ENCODE data around the gene KLF4.

The KLF4 gene

DNA sequence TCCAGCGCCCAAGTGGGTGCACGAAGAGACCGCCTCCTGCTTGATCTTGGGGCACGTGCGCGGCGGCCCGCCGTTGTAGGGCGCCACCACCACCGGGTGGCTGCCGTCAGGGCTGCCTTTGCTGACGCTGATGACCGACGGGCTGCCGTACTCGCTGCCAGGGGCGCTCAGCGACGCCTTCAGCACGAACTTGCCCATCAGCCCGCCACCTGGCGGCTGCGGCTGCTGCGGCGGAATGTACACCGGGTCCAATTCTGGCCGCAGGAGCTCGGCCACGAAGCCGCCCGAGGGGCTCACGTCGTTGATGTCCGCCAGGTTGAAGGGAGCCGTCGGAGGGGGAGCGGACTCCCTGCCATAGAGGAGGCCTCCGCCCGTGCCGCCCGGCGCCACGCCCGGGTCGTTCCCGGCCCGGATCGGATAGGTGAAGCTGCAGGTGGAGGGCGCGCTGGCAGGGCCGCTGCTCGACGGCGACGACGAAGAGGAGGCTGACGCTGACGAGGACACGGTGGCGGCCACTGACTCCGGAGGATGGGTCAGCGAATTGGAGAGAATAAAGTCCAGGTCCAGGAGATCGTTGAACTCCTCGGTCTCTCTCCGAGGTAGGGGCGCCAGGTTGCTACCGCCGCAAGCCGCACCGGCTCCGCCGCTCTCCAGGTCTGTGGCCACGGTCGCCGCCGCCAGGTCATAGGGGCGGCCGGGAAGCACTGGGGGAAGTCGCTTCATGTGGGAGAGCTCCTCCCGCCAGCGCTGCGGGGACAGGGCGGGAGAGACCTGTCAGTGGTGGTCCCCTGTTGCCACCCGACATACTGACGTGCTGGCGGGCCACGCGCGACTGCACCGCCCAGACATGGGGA, 1.8 kb downstream of the KLF4 start:
- no peak for DNase-seq (ENCODE audit: low spot score)

DNA sequence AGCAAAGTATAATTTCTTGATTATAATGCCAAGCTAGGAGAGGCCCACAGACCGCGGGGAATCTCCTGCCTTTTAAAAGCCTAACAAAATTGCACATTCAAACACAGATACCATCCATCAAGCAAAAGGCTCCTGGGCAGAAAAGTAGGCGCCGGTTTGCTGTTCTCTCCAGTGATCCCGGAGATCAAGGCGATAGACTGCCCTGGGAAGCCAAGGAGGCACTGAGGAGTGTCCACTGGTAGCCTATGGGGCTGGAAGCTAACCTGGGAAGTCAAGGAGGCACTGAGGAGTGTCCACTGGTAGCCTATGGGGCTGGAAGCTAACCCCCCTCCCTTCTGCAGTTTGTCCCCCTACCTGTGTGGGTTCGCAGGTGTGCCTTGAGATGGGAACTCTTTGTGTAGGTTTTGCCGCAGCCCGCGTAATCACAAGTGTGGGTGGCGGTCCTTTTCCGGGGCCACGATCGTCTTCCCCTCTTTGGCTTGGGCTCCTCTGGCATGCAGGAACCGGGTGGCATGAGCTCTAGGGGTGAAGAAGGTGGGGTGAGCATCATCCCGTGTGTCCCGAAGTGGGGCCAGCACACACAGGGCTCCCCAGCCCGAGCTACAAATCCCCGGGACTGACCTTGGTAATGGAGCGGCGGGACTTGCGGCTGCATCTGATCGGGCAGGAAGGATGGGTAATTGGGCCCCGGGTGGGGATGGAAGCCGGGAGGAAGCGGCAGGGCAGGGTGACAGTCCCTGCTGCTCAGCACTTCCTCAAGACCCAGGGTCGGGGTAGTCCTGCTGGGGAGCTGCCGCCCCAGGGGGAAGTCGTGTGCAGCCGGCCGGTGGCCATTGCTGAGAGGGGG, 2.7 kb downstream of the KLF4 start:
- DNase-seq (ENCODE audit: low spot score): no peak

DNA sequence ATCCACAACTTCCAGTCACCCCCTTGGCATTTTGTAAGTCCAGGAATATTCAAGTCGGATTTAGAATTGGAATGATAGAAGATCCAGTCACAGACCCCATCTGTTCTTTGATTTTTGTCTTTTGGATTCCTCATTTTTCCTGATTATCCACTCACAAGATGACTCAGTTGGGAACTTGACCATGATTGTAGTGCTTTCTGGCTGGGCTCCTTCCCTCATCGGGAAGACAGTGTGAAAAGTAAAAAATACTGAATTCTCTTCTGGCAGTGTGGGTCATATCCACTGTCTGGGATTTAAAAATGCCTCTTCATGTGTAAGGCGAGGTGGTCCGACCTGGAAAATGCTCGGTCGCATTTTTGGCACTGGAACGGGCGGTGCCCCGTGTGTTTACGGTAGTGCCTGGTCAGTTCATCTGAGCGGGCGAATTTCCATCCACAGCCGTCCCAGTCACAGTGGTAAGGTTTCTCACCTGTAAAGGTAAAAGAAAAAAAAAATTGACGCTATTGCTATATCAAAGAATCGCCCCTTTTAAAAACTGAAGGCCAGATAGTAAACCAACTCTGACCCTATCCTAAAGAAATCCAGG, 4.0 kb downstream of the KLF4 start:
- no peak for DNase-seq (ENCODE audit: low spot score)

DNA sequence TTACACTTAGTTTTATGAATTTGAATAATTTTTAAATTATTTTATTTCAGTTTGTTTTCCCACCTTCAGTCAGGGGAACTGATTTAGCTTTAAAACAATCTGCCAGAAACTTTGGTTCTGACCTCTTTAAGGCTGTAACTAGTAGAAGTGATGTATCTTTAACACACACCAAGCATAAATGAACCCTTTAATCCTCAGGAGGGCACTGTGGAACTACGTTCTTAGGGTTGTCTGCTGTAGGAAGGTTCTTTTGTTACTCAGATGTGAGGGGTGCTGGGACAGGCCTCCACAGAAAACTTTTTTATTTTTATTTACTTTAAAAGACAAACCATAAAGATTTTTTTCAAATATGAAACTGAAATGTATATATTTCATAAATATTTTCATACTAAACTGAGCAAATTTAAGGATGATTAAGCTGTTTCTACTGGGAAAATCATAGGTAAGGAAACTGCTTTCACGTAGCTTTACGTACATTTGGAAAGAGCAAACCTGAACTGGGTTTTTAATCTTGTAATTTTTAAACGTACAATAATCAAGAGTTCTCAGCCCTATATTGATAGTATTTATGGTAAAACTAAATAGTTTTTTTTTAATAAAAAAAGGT, 5.3 kb downstream of the KLF4 start:
- DNase-seq (ENCODE audit: low spot score): peak; percentile 52

DNA sequence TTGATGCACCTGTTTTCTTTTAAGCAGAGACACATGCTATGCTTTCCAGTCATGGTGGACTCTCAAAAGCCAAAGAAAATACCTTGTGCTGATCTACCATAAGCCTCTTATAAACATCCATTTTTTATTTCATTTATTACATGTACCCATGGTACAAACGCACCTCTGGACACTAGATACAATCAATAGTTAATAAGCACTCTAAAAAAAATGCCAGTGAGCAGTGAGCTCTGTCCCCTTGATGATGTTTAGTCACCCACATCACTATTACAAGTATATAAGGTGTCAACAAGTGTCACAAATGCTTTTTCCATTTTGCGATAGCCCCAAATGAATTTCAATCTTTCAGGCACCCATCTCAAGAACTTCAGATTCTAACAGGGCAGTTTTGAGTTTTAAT, 5.9 kb downstream of the KLF4 start:
- DNase-seq (ENCODE audit: low spot score): no peak

DNA sequence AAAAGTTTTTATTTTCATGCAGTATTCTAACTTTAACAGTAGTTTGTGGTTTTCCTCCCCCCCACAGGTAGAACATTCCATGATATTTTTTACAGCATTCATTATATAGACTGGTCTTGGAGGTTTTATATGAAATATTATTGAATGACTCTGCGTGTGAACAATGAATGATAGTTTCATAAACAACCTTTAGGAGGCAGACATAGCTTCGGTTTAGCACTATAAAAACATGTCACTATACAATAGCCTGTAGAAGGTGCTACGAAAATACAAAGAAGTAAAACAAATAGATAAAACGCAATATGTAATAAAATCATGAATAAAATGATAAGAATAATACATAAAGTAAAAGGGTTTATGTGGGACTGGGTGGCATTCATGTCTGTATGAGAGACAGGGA, 8.5 kb downstream of the KLF4 start:
- DNase-seq (ENCODE audit: low spot score): no peak

DNA sequence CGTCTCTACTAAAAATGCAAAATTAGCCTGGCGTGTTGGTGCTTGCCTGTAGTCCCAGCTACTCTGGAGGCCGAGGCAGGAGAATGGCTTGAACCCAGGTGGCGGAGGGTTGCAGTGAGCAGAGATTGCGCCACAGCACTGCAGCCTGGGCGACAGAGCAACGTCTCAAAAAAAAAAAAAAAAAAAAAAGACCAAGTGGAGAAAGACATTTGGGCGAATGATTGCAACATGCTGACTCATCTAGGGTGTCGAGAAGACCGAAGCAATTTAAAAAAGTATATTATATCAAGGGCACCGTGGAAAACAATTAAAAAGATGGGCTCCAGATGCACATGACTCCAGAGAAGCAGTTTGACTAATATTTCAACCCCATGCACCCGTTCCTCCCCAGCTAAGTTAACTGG, 9.2 kb downstream of the KLF4 start:
- no peak for DNase-seq (ENCODE audit: low spot score)

DNA sequence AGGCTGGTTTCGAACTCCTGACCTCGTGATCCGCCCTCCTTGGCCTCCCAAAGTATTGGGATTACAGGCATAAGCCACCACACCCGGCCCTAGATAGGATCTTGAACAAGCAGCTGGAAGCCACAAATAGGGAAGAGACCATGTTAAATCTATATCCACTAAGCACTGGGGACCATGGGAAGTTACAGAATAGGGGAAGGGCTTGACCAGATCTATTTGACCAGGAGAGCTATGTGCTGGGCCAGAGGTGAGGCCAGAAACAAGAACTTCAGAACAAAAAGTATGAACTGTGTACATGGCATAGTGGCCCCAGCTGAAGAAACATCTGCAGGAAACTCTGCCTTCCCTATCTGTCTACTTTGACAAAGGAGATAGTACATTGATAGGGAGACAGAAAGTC, 10.8 kb downstream of the KLF4 start:
- DNase-seq (ENCODE audit: low spot score): no peak

DNA sequence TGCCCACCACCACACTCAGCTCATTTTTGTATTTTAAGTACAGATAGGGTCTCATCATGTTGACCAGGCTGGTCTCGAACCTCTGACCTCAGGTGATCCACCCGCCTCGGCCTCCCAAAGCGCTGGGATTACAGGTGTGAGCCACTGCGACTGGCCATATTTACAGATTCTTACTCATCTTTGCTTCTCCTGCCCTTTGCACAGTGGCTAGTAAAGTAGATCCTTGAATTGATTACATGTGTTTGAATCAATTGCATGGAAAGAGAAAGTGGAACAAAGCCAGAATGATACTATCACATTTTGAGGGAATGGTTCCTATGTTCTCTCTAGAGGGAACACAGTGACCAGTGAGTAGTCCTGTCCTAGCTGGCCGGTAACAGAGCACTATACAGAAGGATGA, 15.4 kb downstream of the KLF4 start:
- no peak for DNase-seq (ENCODE audit: low spot score)

DNA sequence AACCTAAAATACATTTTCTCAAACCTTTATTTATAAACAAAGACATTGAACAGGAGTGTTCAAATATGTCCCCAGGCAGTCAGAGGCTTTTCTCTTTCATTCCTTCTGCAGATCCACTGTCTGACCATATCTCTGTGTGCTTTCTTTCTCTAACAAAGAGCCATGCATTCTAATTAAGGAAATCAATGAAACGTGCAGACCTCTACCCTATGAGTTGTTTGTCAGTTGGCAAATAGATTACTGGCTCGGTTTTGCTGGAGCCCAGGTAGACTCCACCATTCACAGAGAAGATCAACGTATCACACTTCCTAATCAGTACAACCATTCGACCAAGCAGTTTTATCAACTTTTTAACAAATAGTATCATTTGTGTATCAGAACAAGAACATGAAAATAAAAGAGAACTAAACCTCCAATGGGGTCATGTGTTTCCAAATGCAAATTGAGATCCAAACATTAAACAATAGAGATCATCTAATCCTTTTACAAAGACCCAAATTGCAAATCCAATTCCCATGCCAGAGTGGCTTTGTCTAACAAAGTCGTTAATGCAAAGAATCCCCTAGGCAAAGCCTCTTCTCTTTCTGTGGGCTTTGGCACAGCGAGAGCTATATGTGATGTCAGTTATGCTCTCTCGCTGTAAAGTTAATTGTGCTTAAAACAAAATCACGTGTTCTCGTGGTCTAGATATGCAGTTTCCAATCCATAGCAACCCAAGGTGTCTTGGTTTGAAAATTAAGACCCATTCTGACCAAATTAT, 16.8 kb downstream of the KLF4 start:
- DNase-seq (ENCODE audit: low spot score): no peak

DNA sequence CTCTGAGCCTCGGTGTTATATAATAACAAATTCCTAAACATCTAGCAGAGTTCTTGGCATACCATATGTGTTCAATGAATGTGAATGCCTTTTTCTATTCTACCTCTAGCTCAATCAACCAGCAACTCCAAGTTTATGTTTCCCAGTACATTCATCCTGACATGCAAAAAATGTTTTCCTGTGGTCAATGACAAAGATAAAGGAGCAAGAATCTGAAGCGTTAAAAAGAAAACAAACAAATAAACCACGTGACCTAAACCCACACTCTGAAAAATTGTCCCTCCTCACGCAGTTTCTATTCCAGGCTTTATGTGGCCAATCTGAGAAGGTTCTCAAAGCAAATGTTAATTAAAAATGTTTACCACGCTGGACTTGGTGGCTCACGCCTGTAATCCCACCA, 18.0 kb downstream of the KLF4 start:
- DNase-seq (ENCODE audit: low spot score): no peak

DNA sequence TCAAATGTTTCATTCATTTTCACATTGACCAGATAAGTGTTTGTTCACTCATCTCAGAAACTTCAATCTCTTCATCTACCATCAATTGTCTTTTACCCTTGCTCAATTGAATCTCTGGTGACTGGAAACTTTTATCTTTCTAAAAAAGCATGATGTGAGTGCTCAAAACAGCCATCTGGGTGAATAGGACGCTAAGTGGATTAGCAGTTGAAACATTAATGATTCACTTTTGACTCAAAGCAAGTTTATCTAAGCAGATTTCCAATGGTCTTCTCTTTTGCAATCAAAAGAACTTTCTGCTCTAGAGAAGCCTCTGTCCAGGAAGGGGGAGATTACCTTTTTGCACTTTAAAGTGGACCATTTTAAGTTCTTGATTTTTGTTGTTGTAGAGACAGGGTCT, 22.2 kb downstream of the KLF4 start:
- DNase-seq (ENCODE audit: low spot score): no peak

DNA sequence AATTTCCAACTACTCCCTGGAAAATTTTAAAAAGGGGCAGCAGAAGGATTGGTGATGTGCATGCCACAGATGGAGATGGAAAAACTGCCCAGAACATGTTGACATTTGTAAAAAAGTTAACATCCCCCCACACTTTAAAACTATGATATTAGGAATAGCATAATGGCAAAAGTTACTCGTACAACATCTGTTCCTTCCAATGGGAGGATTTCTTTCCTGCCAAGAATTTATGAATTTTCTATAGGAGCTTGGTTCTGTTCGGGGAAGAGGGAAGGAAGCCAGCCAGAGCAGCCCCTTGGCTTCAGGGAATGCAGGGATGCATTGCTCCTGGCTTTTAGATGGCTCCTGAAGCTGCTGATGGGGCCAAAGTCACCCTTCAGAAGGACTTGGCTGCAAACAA, 22.7 kb downstream of the KLF4 start:
- DNase-seq (ENCODE audit: low spot score): no peak

DNA sequence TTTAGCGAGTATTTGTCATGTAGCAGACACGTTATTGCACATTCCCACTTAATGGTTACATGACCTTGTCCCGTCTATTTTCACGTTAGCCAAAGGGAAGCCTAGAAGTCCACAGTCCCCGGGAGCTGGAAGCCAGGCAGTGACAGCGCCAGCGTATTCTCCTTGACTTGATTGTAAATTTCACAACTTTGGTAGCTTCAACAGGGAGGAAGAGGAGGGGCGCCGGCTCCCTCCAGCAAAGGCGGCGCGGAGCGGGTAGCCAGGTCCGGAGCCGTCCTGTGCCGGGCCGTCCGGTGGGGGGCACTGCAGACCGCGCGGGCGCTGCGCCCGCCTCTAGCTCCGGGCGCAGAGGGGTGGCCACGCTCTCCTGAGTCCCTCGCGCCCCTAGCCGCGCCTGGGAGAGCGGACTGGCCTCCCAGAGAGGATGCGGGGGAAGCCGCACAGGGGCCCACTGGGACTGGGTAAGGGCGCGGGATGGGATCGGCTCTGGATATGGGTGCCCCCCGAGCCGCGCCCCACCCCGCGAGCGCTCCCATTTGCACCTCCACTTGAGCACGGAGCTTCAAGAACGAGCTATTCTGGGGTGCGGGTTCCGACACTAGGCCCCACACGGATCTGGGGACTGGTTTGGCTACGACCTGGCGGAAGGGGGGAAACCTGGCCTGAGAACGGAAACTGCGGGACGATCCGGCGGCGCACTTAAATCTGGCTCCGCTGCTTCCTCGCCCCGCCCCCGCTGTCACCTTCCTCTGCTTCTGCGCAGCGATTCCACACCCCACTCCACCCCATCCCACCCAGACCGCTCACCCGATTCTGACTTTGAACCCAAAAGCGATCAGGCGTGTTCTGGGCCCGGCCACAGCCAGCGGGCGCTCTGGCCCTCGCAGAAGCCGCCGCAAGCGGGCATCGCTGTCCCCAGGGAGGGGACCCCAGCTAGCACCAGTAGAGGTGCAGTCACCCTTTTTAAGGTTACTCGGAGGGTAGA, 23.8 kb downstream of the KLF4 start:
- no peak for DNase-seq (ENCODE audit: low spot score)

DNA sequence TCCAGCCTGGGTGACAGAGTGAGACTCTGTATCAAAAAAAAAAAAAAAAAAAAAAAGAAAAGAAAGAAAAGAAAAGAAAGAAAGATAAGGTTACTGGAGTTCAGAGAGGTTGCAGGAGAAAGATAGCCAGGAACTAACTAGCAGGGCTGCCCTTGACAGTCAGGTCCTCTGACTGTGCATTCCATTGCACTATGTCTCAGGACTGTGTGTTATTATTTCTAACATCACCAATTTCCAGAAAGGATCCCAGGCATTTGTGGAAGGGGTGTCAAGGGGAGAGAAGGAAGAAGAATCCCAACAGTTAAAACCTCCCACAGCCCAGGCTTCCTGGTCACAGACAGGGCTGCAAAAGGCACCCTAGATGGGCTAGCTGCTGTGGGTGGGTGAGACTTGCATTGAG, 25.1 kb downstream of the KLF4 start:
- no peak for DNase-seq (ENCODE audit: low spot score)

DNA sequence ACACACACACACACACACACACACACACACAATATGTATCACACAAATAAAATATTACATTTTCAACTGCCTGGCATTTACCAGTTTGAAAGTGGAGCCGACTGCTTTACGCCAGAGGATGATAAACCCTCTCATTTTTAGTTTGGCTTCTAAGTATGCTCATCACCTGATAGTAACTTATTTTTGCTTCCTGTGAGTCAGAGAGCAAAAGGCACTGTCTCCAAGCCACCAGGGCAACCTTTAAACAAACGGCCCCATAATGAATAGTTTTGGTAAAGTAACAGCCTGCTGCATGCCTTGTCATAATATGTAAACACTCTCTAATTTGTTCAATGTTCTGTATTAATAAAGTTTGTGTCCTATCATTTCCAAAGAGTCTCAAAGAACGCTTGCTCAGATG, 26.9 kb downstream of the KLF4 start:
- DNase-seq (ENCODE audit: low spot score): peak; percentile 87

DNA sequence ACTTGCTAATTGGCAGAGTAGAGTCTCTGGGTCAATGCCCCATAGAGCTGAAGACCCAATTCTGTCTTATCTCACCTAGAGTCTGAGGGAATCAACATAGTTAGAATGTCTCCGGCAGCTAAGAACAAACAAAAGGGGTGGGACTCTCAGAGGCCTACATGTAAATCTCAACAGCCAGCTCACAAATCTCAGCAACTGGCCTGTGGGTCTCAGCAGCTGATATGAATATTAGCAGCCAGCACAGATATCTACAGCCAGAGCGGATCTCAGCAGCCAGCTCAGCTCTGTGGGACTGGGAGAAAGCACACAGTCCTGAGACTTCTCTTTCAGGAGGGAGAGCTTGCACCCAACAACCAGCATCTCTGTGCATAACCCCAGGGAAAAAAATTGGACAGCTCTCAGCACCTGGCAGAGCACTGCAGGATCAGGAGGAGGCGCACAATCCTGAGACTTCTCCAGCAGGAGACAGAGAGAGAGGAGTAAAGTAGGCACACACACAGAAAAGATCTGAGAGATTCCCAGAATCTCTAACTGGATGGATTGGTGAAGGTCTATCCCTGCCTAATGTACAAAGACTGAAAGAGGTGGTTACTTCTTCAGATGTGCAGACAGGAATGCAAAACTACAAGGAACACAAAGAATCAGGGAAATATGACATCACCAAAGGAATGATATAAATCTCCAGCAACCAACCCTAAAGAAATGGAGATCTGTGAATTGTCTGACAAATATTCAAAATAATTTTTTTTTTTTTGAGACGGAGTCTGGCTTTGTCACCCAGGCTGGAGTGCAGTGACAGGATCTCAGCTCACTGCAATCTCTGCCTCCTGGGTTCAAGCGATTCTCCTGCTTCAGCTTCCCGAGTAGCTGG, 29.2 kb downstream of the KLF4 start:
- DNase-seq (ENCODE audit: low spot score): no peak

DNA sequence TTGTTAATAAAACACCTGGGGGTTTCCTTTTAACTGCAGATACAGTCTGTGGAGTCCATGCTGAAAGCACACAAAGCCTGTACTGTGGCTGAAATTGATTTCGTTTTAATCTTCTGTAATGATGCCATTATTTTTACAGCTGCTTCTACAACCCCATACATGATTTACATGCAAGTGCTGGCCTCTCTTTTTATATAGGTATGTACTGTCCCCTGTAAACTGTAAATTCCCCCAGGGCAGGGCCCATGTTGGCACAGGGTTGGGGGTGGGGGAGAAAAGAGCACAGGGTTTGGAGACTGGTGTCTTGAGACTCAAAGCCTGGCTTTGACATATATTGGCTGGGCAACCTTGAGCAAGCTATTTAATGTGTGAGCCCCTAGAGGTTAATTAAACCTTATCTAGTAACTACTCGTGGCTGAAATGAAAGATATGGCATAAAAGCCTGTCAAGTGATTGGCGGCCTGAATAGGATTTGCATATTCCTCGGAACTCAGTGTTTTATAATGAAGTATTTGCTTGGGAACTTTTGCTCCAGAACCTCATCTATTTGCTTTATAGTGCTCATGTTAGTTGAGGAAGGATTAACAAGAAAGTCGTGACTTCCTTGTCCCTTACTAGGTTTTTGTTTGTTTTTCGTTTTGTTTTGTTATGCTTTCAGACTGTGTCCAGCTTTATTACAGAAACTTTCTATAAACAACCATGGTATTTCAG, 34.0 kb downstream of the KLF4 start:
- no peak for DNase-seq (ENCODE audit: low spot score)

DNA sequence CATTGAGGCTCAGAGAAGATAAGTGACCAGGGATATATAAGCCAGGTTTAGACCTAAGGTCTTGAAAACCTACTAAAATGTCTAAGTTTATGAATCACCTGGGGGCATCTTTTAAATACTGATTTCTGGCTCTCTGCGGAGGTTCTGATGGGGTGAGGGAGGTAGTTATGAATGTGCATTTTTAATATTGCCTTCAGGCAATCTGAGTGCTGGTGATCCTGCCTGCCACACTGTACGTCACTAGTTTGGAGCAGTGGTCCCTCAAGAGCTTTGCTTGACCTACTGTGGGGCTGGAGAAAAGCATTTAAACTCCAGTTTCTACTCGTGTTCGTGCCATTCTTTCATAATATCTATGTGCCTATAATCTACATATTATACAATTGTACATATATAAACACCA, 36.1 kb downstream of the KLF4 start:
- no peak for DNase-seq (ENCODE audit: low spot score)
